IPS-18a (cell line): ENCODE data around the gene WAPL.

Source experiments
- H3K27ac ChIP-seq: one replicate; pipeline ENCODE4 v1.5.1; 2013; ENCODE audit warnings: low read length
- H3K27me3 ChIP-seq: one replicate; pipeline ENCODE4 v1.6.1; 2013; ENCODE audit warnings: mild to moderate bottlenecking, low read length; ENCODE audit not compliant: control insufficient read depth, insufficient read depth
- H3K36me3 ChIP-seq: one replicate; pipeline ENCODE4 v1.6.1; 2013; ENCODE audit warnings: low read depth, low read length; ENCODE audit not compliant: control insufficient read depth
- H3K4me1 ChIP-seq: one replicate; pipeline ENCODE4 v1.6.1; 2013; ENCODE audit warnings: low read depth, low read length; ENCODE audit not compliant: control insufficient read depth
- H3K4me3 ChIP-seq: one replicate; pipeline ENCODE4 v1.5.1; 2013; ENCODE audit warnings: low read length
- H3K9ac ChIP-seq: one replicate; pipeline ENCODE4 v1.6.1; 2013; ENCODE audit warnings: mild to moderate bottlenecking, low read length, moderate library complexity
- H3K9me3 ChIP-seq: one replicate; pipeline ENCODE4 v1.6.1; 2013; ENCODE audit warnings: low read depth, low read length; ENCODE audit not compliant: control insufficient read depth

The WAPL gene

DNA sequence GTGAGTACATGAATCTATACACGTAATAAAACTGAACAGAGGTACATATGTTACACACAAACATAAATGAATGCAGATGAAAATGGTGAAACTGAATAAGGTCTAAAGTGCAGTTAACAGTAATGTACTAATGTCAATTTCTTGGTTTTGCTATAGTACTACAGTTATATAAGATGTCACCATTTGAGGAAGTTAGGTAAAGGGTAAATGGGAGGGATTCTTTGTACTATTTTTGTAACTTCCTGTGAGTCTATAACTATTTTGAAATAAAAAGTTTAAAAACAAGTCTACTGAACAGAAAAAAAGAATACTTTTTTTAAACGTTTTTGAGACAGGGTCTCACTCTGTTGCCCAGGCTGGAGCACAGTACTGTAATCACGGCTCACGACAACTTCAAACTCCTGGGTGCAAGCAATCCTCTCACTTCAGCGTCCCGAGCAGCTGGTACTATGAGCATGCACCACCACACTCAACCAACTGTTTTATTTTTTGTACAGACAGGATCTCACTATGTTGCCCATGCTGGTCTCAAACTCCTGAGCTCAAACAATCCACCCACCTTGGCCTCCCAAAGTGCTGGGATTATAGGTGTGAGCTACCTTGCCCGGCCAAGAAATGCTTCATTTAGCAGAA lies 71.5 kb downstream of the WAPL start:
- H3K4me3 ChIP-seq = no peak overlapping the region
- no peaks in the 10 kb centered on the region for H3K4me1 ChIP-seq
- no peak overlapping the region for H3K9ac ChIP-seq
- H3K27me3 ChIP-seq = no peaks in the 10 kb centered on the region
- no peaks in the 10 kb centered on the region for H3K9me3 ChIP-seq
- no peak overlapping the region for H3K27ac ChIP-seq
- peaks cover 77% of the 10 kb centered on the region for H3K36me3 ChIP-seq

DNA sequence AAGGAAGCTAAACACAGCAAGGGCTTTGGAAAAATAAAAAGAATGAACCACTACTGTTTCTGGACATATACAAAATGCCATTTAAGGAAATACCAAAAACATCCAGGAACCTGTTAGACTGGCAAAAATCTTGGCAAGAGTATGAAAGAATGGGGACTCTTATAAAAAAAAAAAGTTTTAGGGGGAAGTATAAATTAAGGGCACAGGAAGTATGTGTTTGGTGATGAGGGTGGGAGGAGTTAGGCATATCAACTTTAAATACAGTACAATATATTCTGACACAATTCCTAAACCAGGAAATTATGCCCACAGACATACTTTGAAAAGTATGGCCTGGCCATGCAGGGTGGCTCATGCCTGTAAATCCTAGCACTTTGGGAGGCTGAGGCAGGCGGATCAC lies 74.2 kb downstream of the WAPL start:
- Histone ChIP-seq H3K4me3 (no peak overlapping the region), H3K9me3 (no peaks in the 10 kb centered on the region), H3K9ac (no peak overlapping the region), H3K27ac (no peak overlapping the region), H3K4me1 (no peaks in the 10 kb centered on the region), H3K36me3 (peaks cover 85% of the 10 kb centered on the region), H3K27me3 (no peaks in the 10 kb centered on the region)

DNA sequence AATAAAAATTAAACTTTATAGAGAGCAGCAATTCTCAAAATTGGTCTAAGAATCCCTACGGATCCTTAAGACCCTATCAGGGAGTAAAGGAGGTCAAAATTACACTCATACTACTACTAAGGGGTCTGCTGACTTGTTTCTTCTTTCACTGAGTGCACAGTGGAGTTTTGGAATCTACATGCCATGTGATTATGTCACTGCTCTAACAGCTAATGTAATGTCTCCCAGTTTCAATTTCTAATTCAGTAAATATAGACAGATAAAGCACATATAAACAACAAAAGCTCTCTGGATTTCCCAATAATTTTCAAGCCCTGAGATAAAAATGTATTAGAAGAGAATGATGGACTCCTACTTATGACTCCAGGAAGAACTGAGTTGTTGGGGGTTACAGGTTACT lies 74.6 kb downstream of the WAPL start:
- Histone ChIP-seq H3K36me3 (peaks cover 83% of the 10 kb centered on the region), H3K4me3 (no peak overlapping the region), H3K27me3 (no peaks in the 10 kb centered on the region), H3K9me3 (no peaks in the 10 kb centered on the region), H3K27ac (no peak overlapping the region), H3K4me1 (no peaks in the 10 kb centered on the region), H3K9ac (no peak overlapping the region)

DNA sequence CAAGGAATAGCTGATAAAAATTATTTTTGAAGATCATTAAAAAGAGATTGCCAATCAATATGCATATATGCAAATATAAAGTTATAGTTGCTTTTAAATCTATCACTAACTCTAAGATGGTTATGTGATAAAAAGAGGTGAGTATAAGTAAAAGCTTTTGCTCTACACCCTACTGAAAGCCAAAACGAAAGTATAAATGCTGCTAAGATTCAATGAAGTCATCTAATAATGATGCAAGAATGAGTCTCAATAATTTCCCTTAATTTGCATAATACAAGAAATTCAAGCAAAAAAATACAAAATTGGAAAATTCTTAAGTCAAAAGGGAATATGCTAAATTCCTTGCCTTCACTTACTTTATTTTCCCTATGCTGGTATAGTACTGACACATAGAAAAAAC lies 75.2 kb downstream of the WAPL start:
- Histone ChIP-seq H3K9ac (no peak overlapping the region), H3K27ac (no peak overlapping the region), H3K36me3 (peaks cover 83% of the 10 kb centered on the region)

DNA sequence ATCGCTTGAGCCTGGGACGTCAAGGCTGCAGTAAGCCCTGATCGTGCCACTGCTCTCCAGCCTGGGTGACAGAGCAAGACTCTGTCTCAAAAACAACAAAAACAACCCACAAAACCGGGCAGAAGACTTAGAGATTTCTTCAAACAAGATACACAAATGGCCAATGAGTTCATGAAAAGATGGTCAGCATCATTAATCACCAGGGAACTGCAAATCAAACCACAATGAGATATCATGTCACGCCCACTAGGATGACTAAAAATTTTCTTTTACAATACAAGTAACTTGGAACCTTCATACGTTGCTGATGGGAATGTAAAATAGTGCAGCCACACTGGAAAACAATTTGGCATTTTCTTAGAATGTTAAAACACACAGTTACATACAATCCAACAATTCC lies 77.7 kb downstream of the WAPL start:
- no peaks in the 10 kb centered on the region for H3K4me1 ChIP-seq
- H3K27me3 ChIP-seq = no peaks in the 10 kb centered on the region
- H3K36me3 ChIP-seq = peaks cover 81% of the 10 kb centered on the region
- H3K4me3 ChIP-seq = no peak overlapping the region
- no peaks in the 10 kb centered on the region for H3K9me3 ChIP-seq
- no peak overlapping the region for H3K27ac ChIP-seq
- no peak overlapping the region for H3K9ac ChIP-seq

More for the DNA sequence above, 75.2 kb downstream of the WAPL start:
- Histone ChIP-seq H3K4me1 (no peaks in the 10 kb centered on the region), H3K9me3 (no peaks in the 10 kb centered on the region), H3K27me3 (no peaks in the 10 kb centered on the region), H3K4me3 (no peak overlapping the region)

DNA sequence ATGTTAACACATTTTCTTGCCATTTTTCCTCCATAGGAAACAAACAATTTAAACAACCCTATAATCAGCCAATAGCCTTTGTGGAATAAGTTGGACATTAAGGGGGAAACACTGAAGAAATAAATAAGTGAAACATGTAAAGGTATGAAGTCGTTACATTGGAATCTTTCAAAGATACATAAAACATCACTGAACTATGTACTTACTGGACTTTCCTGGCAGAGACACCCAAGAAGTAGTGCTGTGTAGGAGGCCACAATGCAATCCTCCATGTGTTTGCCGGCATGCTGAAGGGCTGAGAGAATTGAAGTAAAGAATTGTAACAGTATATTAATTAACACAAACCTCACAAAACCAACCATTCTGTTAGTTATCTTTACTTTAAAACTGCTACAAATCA lies 78.5 kb downstream of the WAPL start:
- Histone ChIP-seq H3K4me3 (no peak overlapping the region), H3K9me3 (no peaks in the 10 kb centered on the region), H3K27me3 (no peaks in the 10 kb centered on the region), H3K9ac (no peak overlapping the region), H3K36me3 (peaks cover 73% of the 10 kb centered on the region), H3K27ac (peak overlapping the region; percentile 14), H3K4me1 (no peaks in the 10 kb centered on the region)

DNA sequence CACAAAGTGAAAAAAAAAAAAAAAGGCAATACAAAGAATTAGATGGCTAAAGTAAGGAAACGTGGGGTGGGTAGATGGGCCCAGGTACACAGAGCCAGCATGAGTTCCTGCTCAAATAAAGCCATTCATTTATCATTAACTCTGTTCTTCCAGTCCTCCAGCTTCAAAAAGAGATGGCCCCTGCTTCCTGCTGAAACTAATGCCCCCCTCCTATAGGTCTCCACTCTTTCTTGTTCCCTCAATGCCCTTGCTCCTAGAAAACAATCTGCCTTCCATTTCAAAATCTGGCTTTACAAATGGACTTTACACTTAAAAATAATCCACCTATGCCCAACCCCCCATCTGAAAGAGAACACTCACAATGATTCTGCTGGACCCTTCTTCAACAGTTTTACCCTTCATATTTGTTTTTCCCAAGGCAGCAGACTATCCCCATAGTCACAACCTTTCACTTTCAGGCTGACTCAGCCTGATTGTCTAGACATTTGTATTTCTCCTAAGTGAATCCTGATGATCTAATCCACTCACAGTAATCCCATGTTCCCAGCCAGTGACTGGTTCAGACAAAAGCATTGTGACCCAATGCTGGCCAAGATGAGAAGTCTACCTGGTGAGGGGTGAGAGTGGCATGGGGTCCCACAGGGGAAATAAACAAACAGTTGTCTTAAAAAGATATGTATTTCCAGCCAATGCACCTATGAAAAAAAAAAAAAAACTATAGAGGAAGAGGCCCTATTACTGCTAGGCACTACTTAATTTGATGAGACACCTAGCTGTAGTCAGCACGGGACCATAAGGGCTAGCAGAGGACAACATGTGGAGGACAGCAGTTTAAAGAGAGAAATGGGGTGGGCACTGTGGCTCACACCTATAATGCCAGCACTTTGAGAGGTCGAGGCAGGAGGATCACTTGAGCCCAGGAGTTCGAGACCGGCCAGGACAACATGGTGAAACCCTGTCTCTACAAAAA lies 80.4 kb downstream of the WAPL start:
- no peak overlapping the region for H3K27ac ChIP-seq
- peaks cover 1% of the 10 kb centered on the region for H3K4me1 ChIP-seq
- H3K9me3 ChIP-seq = no peaks in the 10 kb centered on the region
- no peak overlapping the region for H3K4me3 ChIP-seq
- no peak overlapping the region for H3K9ac ChIP-seq
- H3K36me3 ChIP-seq = peaks cover 79% of the 10 kb centered on the region
- H3K27me3 ChIP-seq = no peaks in the 10 kb centered on the region

DNA sequence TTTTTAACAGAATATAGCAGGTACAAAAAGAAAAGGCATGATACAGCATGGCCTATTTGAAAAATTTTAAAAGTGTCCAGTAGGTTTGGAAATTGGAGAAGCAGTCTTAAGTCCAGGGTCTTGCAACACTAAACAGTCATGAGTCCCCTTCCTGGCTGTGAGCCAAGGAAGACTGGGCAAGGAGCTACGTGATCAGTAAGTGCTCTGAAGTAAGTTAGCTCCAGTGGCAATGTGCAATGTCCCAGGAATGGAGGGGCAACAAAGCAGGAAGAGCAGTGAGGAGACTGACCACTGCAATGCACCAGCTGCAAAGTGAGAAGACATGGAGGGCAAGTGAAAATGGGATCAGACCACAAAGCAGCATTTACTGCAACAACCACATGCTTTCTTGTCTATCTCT lies 82.0 kb downstream of the WAPL start:
- no peaks in the 10 kb centered on the region for H3K27me3 ChIP-seq
- peaks cover 70% of the 10 kb centered on the region for H3K36me3 ChIP-seq
- no peak overlapping the region for H3K4me3 ChIP-seq
- no peaks in the 10 kb centered on the region for H3K9me3 ChIP-seq
- H3K4me1 ChIP-seq = peaks cover 11% of the 10 kb centered on the region
- H3K9ac ChIP-seq = no peak overlapping the region
- no peak overlapping the region for H3K27ac ChIP-seq

DNA sequence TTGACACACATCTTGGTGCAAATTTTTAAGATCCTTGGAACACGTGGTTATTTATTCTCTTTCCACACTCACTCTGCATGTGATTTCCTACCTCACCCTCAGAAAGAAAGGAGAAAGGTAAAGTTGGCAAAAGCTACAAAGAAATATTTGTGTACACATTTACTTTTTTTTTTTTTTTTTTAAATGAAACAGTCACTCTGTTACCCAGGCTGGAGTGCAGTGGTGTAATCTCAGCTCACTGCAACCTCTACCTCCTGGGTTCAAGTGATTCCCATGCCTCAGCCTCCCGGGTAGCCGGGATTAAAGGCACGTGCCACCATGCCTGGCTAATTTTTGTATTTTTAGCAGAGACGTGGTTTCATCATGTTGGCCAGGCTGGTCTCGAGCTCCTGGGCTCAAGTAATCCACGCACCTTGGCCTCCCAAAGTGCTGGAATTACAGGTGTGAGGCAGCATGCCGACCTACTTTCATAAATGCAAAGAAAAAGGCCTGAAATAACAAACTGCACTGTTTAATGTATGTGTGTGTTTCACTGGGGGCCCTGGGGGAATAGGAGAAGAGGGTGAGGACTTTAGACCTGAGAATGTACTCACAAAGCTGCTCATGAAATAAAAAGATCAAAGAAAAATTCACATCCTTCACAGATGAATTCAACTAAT lies 83.4 kb downstream of the WAPL start:
- H3K4me3 ChIP-seq = no peak overlapping the region
- H3K36me3 ChIP-seq = peaks cover 59% of the 10 kb centered on the region
- no peak overlapping the region for H3K9ac ChIP-seq
- H3K4me1 ChIP-seq = peaks cover 13% of the 10 kb centered on the region
- no peak overlapping the region for H3K27ac ChIP-seq
- H3K27me3 ChIP-seq = no peaks in the 10 kb centered on the region
- no peaks in the 10 kb centered on the region for H3K9me3 ChIP-seq

DNA sequence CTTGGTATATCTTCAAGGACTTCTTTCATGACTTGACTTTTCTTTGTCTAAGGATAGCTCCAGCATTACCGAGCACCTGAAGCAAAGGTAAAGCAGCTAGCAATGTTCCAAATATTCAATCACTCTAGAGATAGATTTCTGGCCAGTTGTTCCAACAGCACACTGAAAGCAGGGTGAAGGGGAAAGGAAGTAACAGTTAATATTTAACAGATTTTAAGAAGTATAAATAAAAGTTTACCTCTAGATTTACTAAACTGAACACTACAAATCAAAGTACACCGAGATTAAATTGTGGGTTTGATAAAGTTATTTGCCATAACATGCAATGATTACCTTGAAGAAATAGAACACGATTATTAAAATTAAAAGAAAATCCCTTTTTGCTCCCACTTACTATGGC lies 84.1 kb downstream of the WAPL start:
- no peaks in the 10 kb centered on the region for H3K9me3 ChIP-seq
- H3K9ac ChIP-seq = no peak overlapping the region
- H3K4me1 ChIP-seq = peaks cover 13% of the 10 kb centered on the region
- no peaks in the 10 kb centered on the region for H3K27me3 ChIP-seq
- H3K4me3 ChIP-seq = no peak overlapping the region
- H3K36me3 ChIP-seq = peaks cover 53% of the 10 kb centered on the region
- no peak overlapping the region for H3K27ac ChIP-seq

DNA sequence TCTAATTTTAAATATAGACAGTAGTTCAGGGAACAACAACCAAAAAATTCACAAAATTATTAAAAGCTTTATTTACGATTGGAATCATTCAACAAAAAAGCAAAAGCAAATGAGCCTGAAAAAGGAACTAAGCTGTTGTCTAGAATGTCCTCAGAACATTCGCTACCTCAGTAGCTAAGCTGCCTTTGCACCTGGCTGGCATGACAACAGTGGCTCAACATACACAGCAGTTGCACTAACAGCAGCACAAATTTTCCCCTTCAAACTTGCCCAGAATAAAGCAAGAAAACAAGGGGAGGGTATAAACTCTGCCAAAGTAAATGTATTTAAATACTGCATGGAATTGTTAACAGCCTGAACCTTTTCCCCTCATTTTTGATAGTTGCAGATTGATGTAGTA lies 84.6 kb downstream of the WAPL start:
- H3K27ac ChIP-seq = no peak overlapping the region
- H3K4me3 ChIP-seq = no peak overlapping the region
- no peak overlapping the region for H3K9ac ChIP-seq
- H3K9me3 ChIP-seq = no peaks in the 10 kb centered on the region
- H3K36me3 ChIP-seq = peaks cover 50% of the 10 kb centered on the region
- peaks cover 13% of the 10 kb centered on the region for H3K4me1 ChIP-seq
- no peaks in the 10 kb centered on the region for H3K27me3 ChIP-seq
